GM12872 (cell line): ENCODE measurements around the gene LNPK.

ENCODE experiments used
- CTCF ChIP-seq: IDR thresholded peaks from 3 replicates; pipeline ENCODE4 v1.5.1; 2011; ENCODE audit warnings: low read depth, mild to moderate bottlenecking, low read length, moderate library complexity; ENCODE audit not compliant: insufficient read depth

LNPK gene

GRCh38 chr2:176022048-176022447 lies 20.0 kb upstream of the LNPK start:
- TF ChIP-seq CTCF = no peak

GRCh38 chr2:176020400-176020799 lies 18.3 kb upstream of the LNPK start:
- no peak for TF ChIP-seq CTCF

- no peak for TF ChIP-seq CTCF
Measured at GRCh38 chr2:176018708-176019107, 16.6 kb upstream of the LNPK start.

GRCh38 chr2:176009445-176009844 lies 7.4 kb upstream of the LNPK start:
- no peak for TF ChIP-seq CTCF

GRCh38 chr2:176004934-176005333 lies 2.9 kb upstream of the LNPK start:
- no peak for TF ChIP-seq CTCF

GRCh38 chr2:176003958-176004357 lies 1.9 kb upstream of the LNPK start:
- TF ChIP-seq CTCF = no peak

GRCh38 chr2:176002688-176003210 lies 682 bp upstream of the LNPK start:
- TF ChIP-seq CTCF = no peak

GRCh38 chr2:176001281-176001915 lies 669 bp downstream of the LNPK start:
- TF ChIP-seq CTCF = no peak
